ENCODE data around the gene ANKRD2.
A peak's percentile ranks its signal among the peaks of the same experiment; 100 is the strongest.

The ANKRD2 gene

GRCh38 chr10:97532935-97533671 lies 39.5 kb upstream of the ANKRD2 start:
- TF ChIP-seq CTCF (conservative IDR thresholded peaks at IDR 0.05; ENCODE audit: low read depth, low read length): no peak
- H3K4me3 ChIP-seq (ENCODE audit: low read depth, low read length): no peak overlapping the region
- DNase-seq (ENCODE audit: low read depth): peak; percentile 65

- H3K4me3 ChIP-seq (ENCODE audit: low read depth, low read length): no peak overlapping the region
- no peak for DNase-seq (ENCODE audit: low read depth)
- no peak for TF ChIP-seq CTCF (conservative IDR thresholded peaks at IDR 0.05; ENCODE audit: low read depth, low read length)
Observed at GRCh38 chr10:97533888-97534287, 38.7 kb upstream of the ANKRD2 start.

DNA sequence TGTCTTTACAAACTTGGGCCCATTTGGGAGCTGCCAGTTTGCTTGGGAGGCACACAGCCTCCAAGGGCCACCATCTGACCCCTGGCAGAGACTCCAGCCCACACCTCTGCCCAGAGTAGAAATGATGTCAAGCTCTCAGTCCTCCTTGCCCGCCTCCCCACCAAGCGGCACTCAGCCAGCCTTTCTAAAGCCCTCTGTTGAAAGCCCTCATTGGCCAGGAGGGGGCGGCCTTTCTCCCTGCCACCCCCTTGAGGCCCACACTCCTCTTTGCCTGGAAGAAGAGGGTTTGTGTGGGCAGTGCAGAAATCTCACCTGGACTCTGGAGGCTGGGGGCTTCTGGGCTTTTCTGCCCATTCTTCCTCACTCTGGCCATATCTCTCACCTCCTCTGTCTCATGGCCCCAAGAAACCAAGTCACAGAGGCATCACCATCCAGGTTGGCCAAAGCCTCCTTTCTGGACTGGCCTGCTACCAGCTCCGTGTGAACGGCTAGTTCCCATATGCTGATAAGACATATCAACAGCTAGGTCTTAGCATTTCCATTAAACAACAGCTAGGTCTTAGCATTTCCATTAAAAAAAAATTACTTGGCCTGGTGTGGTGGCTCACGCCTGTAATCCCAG lies 37.7 kb upstream of the ANKRD2 start:
- peak; percentile 74 for TF ChIP-seq CTCF (conservative IDR thresholded peaks at IDR 0.05; ENCODE audit: low read depth, low read length)
- H3K4me3 ChIP-seq (ENCODE audit: low read depth, low read length): no peak overlapping the region
- peak; percentile 52 for DNase-seq (ENCODE audit: low read depth)

DNA sequence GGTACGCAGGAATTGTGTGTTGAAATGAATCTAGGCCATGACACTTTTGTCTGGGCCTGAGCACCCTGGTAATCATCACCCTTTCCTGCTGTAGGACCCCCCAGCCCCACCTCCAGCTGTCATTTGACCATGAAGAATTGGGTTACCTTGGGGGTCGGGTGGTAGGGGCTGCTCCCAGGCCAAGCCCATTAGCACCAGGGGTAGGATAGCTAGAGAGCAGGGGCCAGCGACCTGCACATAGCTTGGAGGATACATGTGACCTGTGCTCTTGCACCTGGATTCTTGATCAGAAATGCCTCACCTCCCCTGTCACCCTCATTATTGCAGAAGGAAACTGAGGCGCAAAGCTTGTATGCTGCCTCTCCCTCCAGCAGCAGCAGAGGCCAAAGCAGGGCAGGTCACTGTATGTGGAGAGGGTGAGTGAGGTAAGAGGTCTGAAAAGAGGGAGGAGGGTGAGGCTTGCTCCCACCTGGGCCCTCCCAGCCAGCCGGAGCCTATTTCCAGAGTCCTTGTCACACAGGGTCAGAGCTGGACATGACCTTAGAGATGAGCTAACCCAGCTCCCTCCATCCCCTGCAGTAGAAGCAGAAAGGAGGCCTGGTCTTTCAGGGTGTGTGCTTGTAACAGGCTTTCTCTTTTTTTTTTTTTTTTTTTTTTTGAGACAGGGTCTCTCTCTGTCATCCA lies 35.3 kb upstream of the ANKRD2 start:
- H3K4me3 ChIP-seq (ENCODE audit: low read depth, low read length): no peak overlapping the region
- DNase-seq (ENCODE audit: low read depth): no peak
- no peak for TF ChIP-seq CTCF (conservative IDR thresholded peaks at IDR 0.05; ENCODE audit: low read depth, low read length)

DNA sequence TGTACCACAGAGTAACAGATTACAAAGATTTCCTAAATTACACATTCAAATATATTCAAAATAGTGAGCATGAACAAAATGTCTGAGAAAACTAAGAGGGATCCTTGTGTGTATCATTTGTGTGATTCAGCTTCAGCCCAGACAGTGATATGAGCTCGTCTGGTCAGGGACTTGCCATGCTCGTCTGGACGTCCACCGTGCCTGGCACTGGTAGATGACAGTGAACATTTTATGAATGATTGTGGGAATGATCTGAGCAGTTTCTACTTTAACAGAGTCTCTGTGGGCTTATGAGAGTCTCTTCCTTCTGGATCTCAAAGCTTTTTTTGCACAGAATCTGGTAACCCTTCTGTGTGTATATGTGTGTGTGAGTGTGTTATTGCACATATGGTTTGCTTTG lies 34.2 kb upstream of the ANKRD2 start:
- TF ChIP-seq CTCF (conservative IDR thresholded peaks at IDR 0.05; ENCODE audit: low read depth, low read length): no peak
- H3K4me3 ChIP-seq (ENCODE audit: low read depth, low read length): no peak overlapping the region
- DNase-seq (ENCODE audit: low read depth): peak; percentile 72

DNA sequence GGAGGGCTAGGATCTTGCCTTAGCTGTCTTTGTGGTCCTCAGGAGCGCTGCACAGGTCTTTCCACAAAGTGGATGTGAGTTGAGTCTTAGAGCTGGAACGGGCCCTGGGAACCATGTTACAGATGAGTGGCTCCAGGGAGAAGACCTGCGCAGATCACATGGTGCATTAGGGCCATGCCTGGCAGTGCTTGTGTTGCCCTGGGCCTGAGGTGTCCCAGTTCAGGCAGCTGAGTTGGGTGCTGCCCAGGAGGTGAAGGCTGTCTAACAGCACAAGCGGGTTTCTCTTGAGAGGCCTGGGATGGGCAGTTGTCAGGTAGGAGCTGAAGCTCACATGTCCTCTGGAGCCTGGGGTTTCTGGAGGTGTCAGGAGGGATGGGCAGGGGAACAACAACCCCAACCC lies 33.7 kb upstream of the ANKRD2 start:
- no peak overlapping the region for H3K4me3 ChIP-seq (ENCODE audit: low read depth, low read length)
- TF ChIP-seq CTCF (conservative IDR thresholded peaks at IDR 0.05; ENCODE audit: low read depth, low read length): no peak
- DNase-seq (ENCODE audit: low read depth): no peak

Measured in choroid plexus epithelial cell (primary cell).